OCI-LY1 (cell line): ENCODE measurements around the gene ORM2.

Experiments used
- H2AFZ ChIP-seq: fragments of 200-600 bp; sonication (generic), shearing (Covaris generic); 2 replicates; pipeline ENCODE4 v1.6.0; 2014; ENCODE audit warnings: antibody characterized with exemption, mild to moderate bottlenecking, low read length
- H3F3A ChIP-seq: fragments of 200-600 bp; sonication (generic), shearing (Covaris generic); 2 replicates; pipeline ENCODE4 v1.6.0; 2014; ENCODE audit warnings: mild to moderate bottlenecking, antibody characterized with exemption, low read length, moderate library complexity; ENCODE audit not compliant: insufficient read depth
- H3K27ac ChIP-seq: fragments of 200-600 bp; sonication (generic); 2 replicates; pipeline ENCODE4 v1.5.1; 2014; ENCODE audit warnings: low read length, mixed run types, mild to moderate bottlenecking, low read depth; ENCODE audit not compliant: poor library complexity, severe bottlenecking
- H3K27me3 ChIP-seq: fragments of 200-600 bp; sonication (generic); 2 replicates; pipeline ENCODE4 v1.6.0; 2014; ENCODE audit warnings: antibody characterized with exemption, mild to moderate bottlenecking, low read length, moderate library complexity; ENCODE audit not compliant: insufficient read depth
- H3K36me3 ChIP-seq: fragments of 200-600 bp; sonication (generic); 2 replicates; pipeline ENCODE4 v1.6.1; 2014; ENCODE audit warnings: mild to moderate bottlenecking, antibody characterized with exemption, low read length, moderate library complexity, mixed read lengths; ENCODE audit not compliant: insufficient read depth
- H3K4me1 ChIP-seq: fragments of 200-600 bp; sonication (generic); 2 replicates; pipeline ENCODE4 v1.5.1; 2014; ENCODE audit warnings: mild to moderate bottlenecking, low read length, moderate library complexity; ENCODE audit not compliant: insufficient read depth, severe bottlenecking
- H3K4me2 ChIP-seq: fragments of 200-600 bp; sonication (generic), shearing (Covaris generic); 2 replicates; pipeline ENCODE4 v1.6.1; 2014; ENCODE audit warnings: low read length
- H3K4me3 ChIP-seq: fragments of 200-600 bp; sonication (generic); 2 replicates; pipeline ENCODE4 v1.5.1; 2014; ENCODE audit warnings: low read length, low read depth, mild to moderate bottlenecking, mixed read lengths; ENCODE audit not compliant: poor library complexity, severe bottlenecking
- H3K79me2 ChIP-seq: fragments of 200-600 bp; shearing (Covaris generic); 2 replicates; pipeline ENCODE4 v1.6.1; 2016; ENCODE audit warnings: mixed run types, low read length, mixed read lengths; ENCODE audit not compliant: insufficient read depth
- H3K9ac ChIP-seq: fragments of 200-600 bp; sonication (generic), shearing (Covaris generic); 2 replicates; pipeline ENCODE4 v1.6.1; 2014; ENCODE audit warnings: mild to moderate bottlenecking, low read length, mixed read lengths
- H3K9me2 ChIP-seq: fragments of 200-600 bp; sonication (generic), shearing (Covaris generic); 2 replicates; pipeline ENCODE4 v1.6.1; 2014; ENCODE audit warnings: low read depth, mild to moderate bottlenecking, low read length, mixed read lengths
- H3K9me3 ChIP-seq: fragments of 200-600 bp; shearing (Covaris generic); 2 replicates; pipeline ENCODE4 v1.6.1; 2014; ENCODE audit warnings: low read length, mixed read lengths
- H4K20me1 ChIP-seq: fragments of 200-600 bp; sonication (generic), shearing (Covaris generic); 2 replicates; pipeline ENCODE4 v1.6.0; 2016; ENCODE audit warnings: mild to moderate bottlenecking, low read length; ENCODE audit not compliant: insufficient read depth
- CTCF ChIP-seq: fragments of 200-600 bp; sonication (generic), shearing (Covaris generic); IDR thresholded peaks from 2 replicates; pipeline ENCODE4 v1.5.1; 2017; ENCODE audit warnings: mild to moderate bottlenecking, antibody characterized with exemption, low read length, moderate library complexity, mixed read lengths
- EZH2 ChIP-seq: fragments of 200-600 bp; sonication (generic), shearing (Covaris generic); IDR thresholded peaks from 2 replicates; pipeline ENCODE4 v1.8.0; 2017; ENCODE audit warnings: borderline replicate concordance, mixed run types, mild to moderate bottlenecking, antibody characterized with exemption, low read length, moderate library complexity, mixed read lengths

ORM2 gene

DNA sequence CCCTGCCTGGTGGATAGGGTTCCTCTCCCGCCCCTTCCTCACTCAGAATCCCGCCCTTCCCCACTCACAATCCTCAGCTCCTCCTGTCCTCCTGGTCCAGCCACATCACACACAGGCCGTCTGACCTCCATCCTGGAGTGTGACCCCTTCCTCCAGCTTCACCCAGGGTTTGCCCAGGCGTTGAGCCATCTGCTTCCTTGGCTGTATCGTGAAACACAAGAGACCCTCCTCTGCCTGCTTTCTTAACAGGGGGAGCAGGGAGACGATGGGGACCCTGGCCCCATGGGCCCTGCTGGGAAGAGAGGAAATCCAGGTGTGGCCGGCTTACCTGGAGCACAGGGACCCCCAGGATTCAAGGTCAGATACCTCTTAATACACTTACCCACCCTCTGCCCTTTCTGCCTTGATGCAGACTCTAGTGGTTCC, 39.1 kb upstream of the ORM2 start:
- no peaks in the 10 kb centered on the region for H3F3A ChIP-seq

DNA sequence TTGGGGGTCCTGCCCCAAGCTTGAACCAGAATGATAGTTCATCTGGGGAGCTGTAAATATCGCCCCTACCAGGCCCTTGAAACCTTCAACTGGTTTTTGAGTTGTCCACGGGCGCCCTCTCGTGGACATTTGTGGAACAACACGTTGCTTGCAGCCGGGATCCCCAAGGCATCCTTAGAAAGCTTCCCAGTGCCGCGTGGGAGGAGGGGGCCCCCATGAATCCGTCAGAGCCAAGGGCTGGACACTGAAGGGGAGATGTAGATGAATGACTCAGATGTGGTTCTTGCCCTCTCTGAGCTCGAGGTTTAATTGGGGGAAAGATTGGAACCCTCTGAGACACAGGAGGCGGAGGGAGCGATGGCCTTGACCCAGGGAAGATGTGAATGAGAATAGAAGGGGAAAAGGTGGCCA, 38.6 kb upstream of the ORM2 start:
- peaks cover 7% of the 10 kb centered on the region; the same call in 1 of the 2 replicates for H3K9me3 ChIP-seq
- H3K79me2 ChIP-seq, result no peaks in the 10 kb centered on the region
- TF ChIP-seq CTCF (peak; percentile 91), EZH2 (no peak)
- H3K4me2 ChIP-seq, result no peak overlapping the region
- no peaks in the 10 kb centered on the region for H4K20me1 ChIP-seq
- no peak overlapping the region for H2AFZ ChIP-seq
- no peaks in the 10 kb centered on the region for H3K36me3 ChIP-seq
- H3K27ac ChIP-seq, result no peak overlapping the region
- no peaks in the 10 kb centered on the region for H3K9me2 ChIP-seq
- H3K4me1 ChIP-seq, result no peaks in the 10 kb centered on the region
- H3K4me3 ChIP-seq, result no peak overlapping the region
- H3K9ac ChIP-seq, result no peak overlapping the region
- H3F3A ChIP-seq, result no peaks in the 10 kb centered on the region
- no peaks in the 10 kb centered on the region for H3K27me3 ChIP-seq

More for the DNA sequence above, 39.1 kb upstream of the ORM2 start:
- Histone ChIP-seq H3K27me3 (no peaks in the 10 kb centered on the region), H3K4me3 (no peak overlapping the region), H3K79me2 (no peaks in the 10 kb centered on the region), H2AFZ (no peak overlapping the region), H3K4me2 (no peak overlapping the region), H3K4me1 (no peaks in the 10 kb centered on the region), H3K9me3 (peaks cover 7% of the 10 kb centered on the region; the same call in 1 of the 2 replicates), H3K9me2 (no peaks in the 10 kb centered on the region), H4K20me1 (no peaks in the 10 kb centered on the region), H3K9ac (no peak overlapping the region), H3K27ac (no peak overlapping the region), H3K36me3 (no peaks in the 10 kb centered on the region)
- no peak for TF ChIP-seq CTCF

DNA sequence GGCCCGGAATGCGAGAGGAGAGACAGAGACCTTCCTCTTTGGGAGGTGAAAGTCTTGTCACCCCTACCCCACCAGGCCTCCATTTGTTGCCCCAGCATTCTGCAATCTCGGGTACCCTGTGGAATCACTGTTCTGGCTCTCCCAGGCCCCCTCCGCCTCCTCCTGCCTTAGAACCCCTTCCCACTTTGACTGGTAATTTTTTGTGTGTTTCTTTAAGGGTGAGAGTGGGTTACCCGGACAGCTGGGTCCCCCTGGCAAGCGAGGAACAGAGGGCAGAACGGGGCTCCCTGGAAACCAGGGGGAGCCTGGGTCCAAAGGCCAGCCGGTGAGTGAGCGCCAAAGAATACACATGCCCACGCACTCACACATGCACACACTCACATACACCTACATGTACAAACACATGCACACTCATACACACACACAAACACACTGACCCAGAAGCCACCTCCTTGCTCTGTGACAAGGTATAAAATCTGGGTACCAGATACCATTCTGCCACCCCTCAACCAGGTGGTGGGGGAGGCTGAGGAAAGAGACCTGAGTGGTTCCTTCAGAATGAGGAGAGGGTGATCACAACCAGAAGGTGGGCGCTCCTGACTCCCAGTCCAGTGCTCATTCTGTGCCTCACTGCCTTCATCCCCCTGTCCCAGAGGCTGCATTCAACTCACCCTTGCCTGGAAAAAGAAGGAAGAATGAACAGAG, 37.6 kb upstream of the ORM2 start:
- 0 out of 2 replicates have a peak, but pooled peaks cover 6% of the 10 kb centered on the region for H3K27me3 ChIP-seq
- H3K9me3 ChIP-seq, result peaks cover 7% of the 10 kb centered on the region; the same call in 1 of the 2 replicates
- TF ChIP-seq EZH2 (no peak), CTCF (no peak)
- no peaks in the 10 kb centered on the region for H4K20me1 ChIP-seq
- H3K4me3 ChIP-seq, result no peak overlapping the region
- no peaks in the 10 kb centered on the region for H3K9me2 ChIP-seq
- H3K9ac ChIP-seq, result no peak overlapping the region
- H3K36me3 ChIP-seq, result no peaks in the 10 kb centered on the region
- H3K4me2 ChIP-seq, result no peak overlapping the region
- no peak overlapping the region for H3K27ac ChIP-seq
- no peaks in the 10 kb centered on the region for H3K4me1 ChIP-seq
- no peaks in the 10 kb centered on the region for H3K79me2 ChIP-seq
- no peak overlapping the region for H2AFZ ChIP-seq
- no peaks in the 10 kb centered on the region for H3F3A ChIP-seq
